Left lobe of liver (tissue), 2 donors: ENCODE results near the gene FAM107B. TPM values are rescaled to one million over a fixed set of nuclear protein-coding genes. Genes with fewer than 3 reads are reported as not detected.

Source experiments
- ATAC-seq: fragments of 200-7000 bp; cut with Tn5 transposase; one replicate; pipeline ENCODE4 v1.9.1; 2020; ENCODE audit warnings: mild to moderate bottlenecking, moderate library complexity
- DNase-seq: peaks from one replicate; pipeline ENCODE4 v3.0.0-alpha.2; 2020; ENCODE audit warnings: low spot score
- total RNA-seq: library from RNA; stranded (reverse); gene quantifications from one replicate; pipeline ENCODE4 v1.2.1, GENCODE V29; 2021
- donor health status: DM: no; HTN: no; CAD: no; lungs with moderate emphysema.
- donor health status: DM: no; HTN: yes; CAD: no.

Gene FAM107B
- total RNA-seq, 1 donor from 2014 or later, result 67.2 TPM

DNA sequence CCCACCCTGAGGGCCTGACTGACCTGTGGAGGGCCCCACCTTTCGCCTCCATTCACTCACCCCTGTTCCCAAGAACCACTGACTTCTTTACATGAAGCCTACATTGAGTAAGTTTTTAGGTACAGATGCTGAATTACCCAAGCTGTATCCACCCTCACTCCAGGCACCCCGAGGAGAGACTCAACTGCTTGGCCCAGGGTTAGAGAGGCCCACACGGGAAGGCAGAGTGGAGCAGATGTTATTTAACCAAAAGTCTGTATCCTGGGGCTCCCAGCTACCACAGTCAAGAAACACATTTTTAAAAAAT lies 230.8 kb downstream of the FAM107B start:
- DNase-seq, result peak; percentile 46
- no peak for ATAC-seq

DNA sequence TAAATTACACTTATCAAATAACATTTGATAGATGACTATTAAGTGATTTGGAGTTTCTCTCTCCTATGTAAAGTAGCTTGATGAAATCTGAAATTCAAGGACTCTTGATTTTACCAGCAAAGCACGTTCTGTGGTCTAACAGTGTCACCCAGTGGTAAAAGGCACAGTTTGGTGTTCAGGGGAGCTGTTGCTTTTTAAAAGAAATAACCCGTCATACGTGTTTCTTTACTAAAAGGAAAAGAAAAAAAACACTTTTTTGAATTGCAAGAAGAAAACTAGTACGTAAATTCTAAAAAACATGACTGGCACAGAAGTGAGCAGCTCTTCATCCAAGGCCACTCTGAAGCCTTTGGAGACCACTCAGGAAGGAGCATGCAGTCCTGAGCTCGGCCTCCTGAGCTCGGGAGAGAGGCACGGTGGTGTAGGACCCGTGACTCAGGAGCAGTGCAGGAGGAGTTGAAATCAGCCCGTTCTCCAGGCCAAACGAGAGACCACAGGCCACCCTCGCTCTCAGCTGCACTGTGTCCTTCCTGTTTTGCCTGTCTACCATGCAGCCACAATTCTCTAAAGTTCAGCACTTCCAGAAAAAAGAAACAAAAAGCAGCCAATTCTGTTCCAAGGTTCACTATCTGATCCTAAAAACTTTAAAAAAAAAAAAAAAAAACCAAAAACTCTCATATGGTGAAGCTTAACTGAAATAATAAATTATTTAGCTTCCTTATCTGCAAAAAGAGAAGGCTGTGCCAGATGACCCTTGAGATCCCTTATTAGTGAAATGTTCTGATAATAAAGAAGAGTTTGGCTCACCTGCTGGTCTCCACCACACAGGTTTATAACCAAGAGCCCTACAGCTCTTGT lies 231.4 kb downstream of the FAM107B start:
- DNase-seq (peak; percentile 55), ATAC-seq (peak; percentile 81)

DNA sequence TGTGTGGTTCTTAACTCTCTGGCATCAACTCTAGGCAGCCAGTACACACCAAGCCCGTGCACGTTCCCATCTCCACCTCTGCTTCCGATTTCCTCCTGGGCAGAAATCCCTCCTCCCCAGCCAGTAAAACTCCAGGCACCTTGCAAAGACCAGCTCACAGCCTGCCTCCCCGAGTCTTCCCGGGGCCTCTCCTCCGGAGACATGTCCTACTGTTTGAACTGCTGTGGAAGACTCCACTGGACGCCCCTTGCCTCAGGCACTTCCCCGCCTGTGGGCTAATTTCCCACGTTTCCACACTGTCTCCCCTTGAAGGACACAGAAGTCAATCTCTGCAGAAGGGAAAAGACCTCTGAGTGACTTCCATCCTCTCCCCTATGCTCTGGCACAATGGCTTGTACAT lies 233.3 kb downstream of the FAM107B start:
- no peak for ATAC-seq
- no peak for DNase-seq

DNA sequence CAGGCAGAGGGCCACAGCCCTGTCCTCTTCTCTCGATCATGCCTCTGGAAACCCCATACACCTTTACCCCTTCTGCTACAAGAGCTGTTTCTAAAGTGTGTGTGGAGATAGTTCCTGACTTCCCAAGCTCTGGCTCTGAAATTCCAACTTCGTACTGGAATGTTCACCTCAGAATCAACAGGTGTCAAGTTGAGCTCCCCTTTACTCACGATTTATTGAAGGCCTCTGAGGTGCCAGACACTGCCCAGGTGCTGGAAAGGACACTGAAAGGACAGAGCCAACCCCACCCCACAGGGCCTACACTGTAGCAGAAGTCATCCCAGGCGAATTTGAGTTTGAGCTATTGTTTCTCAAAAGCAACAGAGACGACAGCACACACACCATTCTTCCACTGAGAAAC lies 234.1 kb downstream of the FAM107B start:
- DNase-seq (no peak), ATAC-seq (no peak)

DNA sequence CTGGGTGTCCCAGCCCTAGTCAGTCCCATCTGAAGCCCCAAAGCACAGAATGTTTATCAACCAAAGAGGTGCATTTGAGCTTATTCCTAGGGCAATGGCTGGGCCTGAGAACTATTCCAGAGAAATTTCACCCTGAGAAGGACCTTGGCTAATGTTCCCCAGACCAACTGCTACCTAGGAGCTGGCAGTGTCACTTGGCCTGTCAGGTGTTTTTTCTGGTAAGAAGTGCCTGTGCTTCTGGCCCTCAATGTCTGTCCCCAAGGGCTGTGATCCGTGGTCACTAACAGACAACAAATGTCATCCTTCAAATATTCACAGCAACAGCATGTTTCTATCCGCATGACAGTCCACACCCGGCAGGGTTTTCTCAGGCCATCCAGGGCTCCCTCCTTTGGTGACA lies 234.6 kb downstream of the FAM107B start:
- ATAC-seq, result no peak
- no peak for DNase-seq

DNA sequence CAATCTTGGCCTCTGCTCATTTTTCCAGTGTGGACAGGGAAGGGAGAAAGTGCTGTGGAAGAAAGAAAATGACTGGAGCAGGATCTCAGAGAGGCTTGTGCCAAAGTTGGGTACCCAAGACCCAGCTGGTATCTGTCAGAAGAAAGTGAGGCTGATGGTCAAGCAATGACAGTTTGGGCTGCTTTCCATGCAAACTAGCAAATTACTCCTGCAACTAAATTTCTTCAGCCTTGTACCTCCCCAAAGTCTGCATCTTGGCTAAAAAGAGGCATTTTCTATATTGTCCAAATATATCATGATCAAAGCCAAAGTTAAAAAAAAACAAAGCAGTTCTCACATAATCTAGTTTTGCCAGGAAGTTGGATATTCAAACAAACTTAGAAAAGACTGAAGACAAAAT lies 235.5 kb downstream of the FAM107B start:
- no peak for DNase-seq
- ATAC-seq, result no peak

DNA sequence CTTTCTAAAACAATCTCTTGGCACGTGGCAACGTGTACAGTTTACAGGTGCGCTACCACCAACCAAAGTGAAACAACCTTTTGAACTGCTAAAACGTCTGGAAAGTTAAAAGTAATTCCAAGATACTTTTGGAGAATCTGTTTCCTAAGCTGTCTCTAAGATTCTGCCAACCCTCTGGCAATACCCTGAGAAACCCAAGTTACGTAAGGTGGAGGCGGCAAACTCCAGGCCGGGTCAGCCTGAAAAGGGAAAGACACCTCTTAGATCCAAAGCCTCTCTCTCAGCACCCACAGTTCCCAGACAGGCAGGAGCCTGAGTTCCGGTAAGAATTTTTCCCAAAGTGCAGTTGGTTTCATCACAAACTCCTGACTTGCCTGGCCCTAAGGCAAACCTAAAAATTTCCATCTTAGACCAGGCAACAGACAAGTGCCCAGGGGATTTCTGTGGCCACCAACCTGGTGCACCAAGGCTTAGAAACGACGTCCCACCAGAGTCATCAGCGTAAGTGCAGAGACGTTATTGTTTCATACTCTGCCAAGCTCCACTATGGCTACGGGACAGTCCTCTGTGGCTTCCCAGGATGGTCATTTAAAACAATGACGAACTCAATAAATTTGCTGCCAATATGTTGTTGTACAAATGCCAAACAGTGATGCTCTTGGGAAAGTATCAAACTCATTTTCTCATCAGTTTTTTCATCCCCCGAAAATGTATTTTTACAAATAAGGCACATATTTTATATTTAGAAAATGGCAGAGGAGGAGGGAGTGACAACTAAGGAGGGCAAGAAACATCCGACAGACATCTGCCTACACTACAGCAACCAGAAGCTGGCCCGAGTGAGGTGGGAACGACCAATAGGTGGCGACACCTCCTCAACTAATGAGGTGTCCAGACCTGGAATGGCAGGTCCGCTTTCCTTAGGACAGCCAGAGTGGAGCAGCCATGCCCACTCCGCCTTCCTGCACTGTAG lies 238.2 kb downstream of the FAM107B start:
- DNase-seq (peak; percentile 78), ATAC-seq (peak; percentile 75)

DNA sequence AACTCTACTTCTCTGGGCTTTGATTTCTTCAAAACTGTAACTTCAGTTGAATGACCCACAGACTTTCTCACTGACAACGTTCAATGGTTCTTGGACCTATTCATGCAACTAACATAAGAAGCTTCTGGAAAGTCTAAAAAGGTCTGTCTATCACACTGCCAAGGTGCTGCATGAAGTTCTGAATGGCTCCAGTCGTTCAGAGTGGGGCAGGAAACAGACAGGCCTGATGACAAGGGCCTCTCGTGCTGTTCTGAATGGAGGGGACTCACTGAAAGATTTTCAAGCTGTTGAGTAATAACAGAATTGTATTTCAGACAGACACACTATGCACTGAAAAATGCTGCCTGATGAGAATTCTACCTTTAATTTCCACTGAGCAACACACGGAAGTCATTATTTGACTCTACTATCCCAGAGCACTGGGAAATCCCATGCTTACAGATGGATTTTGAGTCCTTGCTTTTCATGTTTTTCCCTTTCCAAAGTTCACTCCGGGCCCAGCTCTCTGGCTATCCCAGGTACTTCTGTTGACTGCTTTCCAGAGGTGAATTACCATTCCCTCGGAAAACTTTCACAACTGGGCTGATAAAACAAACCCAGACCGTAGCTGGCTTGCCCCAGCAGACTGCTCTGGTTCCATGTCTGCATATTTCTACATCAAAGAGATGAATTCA lies 239.1 kb downstream of the FAM107B start:
- DNase-seq (peak; percentile 77), ATAC-seq (peak; percentile 82)

DNA sequence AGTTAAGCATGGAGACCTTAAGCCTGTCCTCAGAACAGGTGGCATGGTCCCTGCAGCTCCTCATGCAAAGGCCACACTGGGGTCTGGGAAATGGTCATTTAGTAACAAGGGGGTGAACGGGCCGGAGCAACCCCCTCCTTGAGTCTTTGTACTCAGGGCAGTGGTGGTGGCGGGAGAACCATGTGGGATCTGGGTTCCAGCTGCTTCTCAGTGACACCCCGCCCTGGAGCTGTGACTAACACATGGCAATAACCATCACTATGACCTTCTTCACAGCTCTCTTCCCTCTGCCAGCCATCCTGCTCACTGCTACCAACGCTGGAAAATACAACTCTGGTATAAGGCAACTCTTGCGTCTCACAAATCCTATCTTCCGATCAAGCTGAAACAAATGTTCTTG lies 240.5 kb downstream of the FAM107B start:
- ATAC-seq, result no peak
- DNase-seq, result no peak

DNA sequence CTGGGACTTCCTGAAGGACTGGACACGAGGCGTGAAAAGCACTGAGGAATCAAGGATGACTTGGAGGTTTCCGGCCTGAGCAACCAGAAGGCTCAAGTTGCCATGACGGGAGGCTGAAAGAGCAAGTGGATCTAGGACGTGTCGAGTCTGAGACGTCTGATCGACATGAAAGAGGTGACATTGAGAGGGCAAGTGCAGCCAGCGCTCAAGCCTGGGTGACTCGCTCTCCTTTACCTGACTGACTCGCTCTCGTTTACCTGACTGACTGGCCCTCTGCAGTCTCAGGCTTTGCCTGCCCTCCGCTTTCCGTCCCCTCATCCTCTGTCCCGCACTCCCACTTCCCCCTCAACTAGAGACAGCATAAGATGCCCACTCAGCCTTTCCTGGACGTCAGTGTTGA lies 241.4 kb downstream of the FAM107B start:
- ATAC-seq, result no peak
- no peak for DNase-seq

DNA sequence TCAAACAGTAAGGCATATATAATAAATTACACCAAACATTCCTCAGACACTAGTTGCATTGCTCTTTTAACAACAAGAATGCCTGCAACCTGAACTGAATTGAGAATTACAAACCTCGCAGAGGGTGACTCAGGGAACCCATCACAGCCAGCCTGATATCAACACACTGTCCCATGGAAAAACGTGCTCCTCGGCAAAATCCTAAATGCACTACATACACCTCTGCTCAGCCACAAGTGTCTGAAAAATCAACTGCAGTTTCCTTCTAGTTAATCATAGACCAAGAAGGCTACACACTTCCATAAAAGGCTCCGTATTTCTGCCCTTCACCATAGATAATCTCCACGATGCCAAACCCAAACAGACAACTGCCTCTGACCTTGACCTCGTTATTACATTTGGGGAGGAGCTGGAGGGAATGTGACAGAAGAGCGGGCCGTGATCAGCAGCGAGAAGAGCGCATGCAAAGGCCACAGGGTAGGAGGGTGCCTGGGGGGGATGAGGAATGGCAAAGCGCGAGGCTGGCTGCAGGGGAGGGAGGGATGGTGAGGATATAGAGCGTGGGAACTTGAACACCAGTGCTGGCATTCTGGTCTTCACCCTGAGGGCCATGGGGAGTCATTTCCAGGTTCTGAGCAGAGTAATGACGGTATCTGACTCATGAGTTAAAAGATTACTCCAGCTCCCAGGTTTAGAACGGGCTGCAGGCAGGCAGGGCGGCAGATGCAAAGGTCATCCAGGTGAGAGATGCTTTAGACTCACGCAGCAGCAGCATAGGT lies 242.0 kb downstream of the FAM107B start:
- ATAC-seq (peak; percentile 24), DNase-seq (no peak)

DNA sequence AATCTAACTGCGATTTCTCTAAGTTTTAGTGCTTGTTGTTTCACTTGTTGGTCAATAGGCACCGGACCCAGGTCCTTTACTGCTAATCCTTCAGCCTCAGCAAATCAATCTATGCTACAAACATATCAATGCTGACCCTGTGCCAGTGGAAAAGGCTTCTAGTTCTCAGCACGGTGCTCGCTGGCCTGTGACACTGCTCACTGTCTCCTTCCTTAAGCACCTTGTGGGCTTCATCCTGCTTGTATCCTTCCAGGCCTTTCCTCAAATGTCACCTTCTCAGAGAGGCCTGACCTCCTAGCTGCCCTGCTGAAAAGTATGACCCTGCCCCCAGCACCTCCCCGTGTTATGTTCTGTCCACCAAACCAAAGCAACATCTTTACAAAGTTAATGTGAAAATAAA lies 242.7 kb downstream of the FAM107B start:
- ATAC-seq, result no peak
- DNase-seq, result no peak

DNA sequence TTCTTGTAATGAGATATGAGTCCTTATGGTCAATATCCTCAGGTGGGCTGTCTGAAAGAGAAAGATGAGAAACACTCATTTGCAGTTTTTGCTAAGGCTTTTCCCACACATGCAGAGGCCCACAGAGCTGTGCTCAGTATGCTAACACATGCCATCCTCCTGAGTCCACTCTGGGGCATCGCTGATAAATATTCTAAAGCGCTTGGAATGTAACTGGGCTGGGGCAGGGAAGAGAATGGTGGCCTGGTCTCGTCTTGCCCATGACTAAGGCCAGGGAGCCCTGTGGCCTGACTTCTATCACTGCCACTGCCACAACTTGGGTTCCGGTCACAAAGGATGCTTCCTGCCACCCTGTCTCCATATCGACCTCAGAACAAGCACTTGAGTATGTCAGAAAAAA lies 244.2 kb downstream of the FAM107B start:
- ATAC-seq (no peak), DNase-seq (no peak)

DNA sequence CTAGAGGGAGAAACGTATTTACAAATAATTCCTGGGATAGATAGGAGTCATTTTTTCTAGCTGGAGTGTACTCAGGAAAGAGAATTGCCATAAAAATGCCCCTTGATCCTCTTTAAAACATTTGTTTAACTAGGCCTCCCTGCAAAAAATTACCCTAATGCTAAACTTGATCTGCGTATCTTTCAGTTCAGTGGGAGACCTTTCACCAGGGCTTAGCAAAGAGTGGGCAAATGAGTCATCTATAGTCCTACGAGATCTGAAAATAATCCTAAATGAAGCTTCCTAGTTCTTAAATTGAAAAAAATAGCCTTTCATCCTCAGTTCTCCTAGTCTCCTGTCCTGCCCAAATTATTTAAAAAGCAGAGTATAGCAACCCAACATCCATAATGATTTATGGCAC lies 245.3 kb downstream of the FAM107B start:
- no peak for ATAC-seq
- no peak for DNase-seq

DNA sequence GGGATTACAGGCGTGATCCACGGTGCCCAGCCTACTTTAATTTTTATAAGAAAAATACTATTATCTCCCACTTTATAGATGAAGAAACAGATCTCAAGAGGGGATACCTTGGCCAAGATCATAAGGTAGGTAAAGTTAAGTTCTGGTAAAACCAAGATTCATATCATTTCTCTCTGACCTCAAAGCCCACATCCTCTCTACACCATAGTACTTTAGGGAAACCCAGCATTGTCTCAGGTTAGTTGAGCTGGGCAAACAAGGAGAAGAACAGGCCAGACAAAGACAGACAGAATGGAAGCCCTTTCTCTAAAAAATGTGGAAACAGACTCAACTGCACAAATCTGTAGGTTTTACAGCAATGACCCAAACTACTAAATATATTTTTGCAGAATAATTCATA lies 246.2 kb downstream of the FAM107B start:
- DNase-seq (no peak), ATAC-seq (no peak)

DNA sequence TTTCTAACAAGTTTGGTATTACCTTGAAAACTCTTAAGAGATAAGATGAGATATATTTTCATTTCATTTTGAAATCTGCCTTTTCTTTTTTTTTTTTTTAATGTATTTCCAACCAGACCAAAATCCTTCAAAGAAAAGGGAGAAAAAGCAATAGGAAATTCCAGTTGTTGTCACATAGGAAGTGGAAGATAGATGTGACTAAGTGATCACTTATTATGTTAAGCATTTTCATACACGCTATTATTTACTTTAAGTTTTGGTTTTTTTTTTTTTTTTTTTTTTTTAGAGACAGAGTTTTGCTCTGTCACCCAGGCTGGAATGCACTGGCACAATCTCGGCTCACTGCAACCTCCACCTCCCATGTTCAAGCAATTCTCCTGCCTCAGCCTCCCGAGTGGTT lies 246.8 kb downstream of the FAM107B start:
- no peak for DNase-seq
- ATAC-seq, result no peak

DNA sequence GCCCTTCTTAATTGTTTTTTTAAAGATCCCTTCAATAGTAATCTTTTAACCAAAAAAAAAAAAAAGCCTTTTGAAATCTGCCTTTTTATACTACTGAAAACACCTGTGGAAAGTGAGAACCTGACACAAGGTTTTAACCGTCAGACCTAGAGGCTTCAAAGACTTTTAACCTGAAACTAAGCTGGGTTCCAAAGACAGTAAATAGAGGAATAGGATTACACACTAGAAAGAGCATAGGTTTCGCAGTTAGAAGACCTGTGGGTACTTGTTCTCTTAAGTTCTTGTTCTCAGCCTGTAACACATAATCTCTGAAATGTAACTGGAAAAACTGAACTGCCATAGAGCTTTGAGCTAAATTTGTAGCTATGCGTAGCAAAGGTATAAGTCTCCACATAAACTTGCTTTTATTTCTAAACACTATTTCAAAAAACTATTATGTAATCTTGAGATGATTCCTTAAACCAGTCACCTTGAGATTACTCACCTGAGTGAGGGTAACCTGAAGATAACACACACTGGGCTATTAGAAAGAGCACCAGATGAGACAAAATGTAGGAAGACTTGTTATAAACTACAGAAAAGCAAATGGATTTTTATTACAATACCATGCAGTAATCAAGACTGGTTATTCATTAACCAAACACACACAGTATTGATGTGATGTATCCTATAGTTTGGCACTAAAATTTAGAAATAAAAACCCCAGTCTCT lies 247.4 kb downstream of the FAM107B start:
- no peak for ATAC-seq
- DNase-seq, result no peak

DNA sequence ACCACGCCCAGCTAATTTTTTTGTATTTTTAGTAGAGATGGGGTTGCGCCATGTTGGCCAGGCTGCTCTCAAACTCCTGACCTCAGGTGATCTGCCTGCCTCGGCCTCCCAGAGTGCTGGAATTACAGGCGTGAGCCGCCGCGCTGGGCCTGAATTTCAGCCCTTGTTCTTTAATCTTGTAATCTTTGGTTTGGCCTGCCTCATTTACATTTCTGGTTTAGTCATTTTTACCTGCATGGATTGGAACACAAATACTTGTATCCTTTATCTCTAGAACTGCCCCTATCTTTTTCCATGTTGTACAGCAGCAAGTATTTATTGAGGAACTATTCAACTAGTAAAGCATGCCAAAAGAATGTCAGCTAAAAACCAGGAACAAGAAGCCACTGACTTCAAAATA lies 248.4 kb downstream of the FAM107B start:
- DNase-seq (no peak), ATAC-seq (no peak)

DNA sequence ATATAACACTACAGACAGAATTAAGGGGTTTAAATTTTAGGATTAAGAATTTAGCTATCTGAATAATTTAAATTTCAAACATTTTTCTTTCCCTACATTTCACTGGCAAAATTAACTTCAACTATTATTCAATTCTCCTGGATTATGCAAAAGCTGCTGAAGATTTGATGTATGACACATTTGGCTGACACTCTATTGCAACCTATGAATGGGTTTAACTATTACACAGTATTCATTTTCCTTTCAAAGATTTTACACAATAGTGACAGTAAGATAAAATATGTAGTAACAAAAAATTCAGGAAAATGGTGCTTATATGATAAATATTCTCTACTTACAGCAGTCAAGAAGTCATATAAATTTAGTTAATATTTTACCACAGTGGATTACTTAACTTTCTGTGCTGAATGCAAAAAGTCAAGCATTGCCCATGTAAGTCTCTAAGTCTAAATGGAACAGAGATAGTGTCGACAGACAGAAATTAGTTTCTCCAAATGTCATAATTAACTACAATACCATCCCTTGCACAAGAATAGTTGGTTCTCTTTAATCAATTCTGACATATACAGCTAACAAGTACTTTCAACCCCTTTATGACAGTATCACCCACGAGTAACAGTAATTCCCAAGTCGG lies 249.9 kb downstream of the FAM107B start:
- ATAC-seq (no peak), DNase-seq (no peak)

DNA sequence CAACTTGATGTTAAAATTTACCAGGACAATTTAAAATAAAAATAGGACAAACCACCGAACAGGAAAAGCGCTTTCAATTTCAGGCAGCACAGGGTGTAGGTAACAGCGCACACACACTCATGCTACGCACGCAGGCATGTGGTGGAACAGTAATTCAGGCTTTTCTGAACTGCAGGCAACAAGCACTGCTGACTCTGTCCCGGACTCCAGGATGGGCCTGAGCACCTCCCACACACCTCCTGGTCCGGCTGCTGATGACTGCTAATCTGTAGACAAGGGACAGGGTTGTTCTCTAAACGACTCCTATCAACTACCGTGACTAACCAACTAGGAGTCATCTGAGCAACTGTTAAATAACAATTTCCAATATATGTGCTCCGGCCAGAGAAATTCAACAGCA lies 251.4 kb downstream of the FAM107B start:
- no peak for ATAC-seq
- DNase-seq, result no peak
